HG03457 (cell line): Measurements from ENCODE around the gene MAD1L1.

Experiments used
- ATAC-seq: cut with Tn5 transposase; IDR thresholded peaks from one replicate; pipeline ENCODE4 v1.9.1; 2021; ENCODE audit warnings: moderate number of reproducible peaks; ENCODE audit not compliant: unreplicated experiment

The MAD1L1 gene

DNA sequence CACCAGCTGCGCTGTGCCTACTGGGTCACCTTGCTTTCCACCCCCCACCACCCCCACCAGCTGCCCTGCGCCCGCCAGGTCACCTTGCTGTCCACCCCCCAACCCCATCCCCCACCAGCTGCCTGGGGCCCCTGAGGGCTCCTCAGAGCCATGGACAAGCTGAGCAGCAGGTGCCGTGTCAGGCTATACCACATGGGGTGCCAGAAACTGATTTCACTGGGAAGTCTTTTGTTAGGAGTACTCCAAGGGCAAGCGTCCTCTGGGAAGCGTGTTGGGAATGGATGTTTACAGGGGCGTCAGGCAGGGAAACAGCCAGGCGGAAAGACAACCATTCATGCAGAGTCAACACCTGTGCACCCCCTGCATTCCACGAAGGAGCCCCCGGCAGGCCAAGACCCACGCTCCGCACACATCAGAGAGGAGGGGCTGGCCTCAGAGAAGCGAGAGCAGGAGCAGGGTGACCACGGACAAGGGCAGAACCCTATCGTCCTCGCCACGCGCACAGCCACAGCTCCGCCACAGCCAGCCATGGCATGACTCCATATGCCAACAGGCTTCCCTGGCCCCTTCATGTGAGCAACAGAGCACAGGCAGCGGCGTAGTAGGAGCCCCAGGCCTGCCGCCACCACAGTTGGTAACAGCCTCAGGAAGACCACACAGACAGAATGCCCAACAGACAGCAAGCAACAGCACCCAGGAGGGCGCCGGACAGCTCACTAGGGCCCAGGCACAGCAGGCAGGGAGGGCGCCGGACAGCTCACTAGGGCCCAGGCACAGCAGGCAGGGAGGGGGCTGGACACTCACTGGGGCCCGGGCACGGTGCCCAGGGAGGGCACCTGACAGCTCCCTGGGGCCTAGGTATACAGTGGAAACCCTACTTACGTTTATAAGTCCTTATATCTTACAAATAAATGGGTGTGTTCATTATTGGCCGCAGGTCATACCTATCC lies 180.8 kb downstream of the MAD1L1 start:
- ATAC-seq: no peak

DNA sequence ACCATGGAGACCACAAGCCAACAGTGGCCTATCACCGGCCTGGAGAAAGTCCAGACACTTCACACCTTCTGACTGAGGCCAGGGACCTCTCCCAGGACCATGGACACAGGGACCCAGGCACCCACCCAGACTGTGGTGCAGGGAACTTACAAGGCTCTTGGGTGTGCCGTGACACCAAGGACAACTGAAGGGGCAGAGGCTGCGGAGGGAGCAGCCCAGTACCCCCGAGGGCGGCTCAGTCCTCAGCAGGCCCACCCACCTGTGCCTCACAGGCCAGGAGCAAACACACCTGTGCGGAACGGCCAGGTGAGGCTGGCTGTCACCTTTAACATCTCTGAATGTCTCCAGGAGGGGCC lies 182.3 kb downstream of the MAD1L1 start:
- no peak for ATAC-seq

DNA sequence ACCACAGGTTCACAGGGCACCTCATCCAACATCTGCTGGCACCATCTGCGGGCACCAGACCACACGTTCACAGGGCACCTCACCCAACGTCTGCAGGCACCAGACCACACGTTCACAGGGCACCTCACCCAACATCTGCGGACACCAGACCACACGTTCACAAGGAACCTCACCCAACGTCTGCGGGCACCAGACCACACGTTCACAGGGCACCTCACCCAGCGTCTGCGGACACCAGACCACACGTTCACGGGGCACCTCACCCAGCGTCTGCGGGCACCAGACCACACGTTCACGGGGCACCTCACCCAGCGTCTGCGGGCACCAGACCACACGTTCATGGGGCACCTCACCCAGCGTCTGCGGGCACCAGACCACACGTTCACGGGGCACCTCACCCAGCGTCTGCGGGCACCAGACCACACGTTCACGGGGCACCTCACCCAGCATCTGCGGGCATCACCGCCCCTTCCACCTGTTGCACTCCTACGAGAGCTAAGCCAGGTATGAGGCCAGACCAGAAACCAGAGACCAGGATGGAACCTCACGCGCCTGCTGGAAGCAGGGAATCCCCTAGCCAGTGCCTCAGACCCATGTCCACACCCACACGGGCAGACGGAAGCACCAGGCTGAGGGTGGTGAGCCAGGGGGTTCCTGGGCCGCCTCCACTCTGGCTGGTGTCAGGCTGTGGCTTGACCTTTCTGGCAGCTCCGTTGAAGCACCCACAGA lies 182.8 kb downstream of the MAD1L1 start:
- no peak for ATAC-seq

DNA sequence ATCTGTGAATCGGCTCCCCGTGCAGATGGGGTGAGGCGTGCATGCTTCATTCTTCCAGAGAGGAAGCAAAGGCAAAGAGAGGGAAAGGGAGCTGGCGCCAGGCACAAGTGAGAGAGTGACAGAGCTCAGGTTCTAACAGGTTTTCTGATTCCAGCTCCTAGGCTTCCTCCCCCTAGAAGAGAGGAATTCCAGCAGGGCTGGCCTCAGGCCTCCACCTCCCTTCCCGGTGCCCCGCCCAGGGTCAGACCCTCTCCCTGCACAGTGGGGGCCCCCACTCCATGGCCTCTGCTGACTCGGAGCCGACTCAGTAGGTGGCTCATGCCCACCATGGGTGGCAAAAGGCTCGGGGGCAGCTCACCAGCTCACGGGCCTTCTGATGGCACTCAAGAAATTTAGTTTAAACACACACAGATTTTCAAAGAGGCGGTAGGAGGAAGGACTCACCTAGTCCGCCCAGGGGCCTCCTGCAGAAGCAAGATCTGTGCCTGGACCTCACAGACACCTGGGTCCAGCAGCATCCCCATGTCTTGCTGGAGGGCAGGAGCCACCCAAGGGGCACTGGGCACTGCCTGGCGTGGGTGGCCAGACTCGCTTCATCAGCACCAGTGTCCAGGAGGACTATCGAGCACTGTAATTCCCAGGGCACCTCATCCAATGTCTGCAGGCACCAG lies 183.5 kb downstream of the MAD1L1 start:
- no peak for ATAC-seq

DNA sequence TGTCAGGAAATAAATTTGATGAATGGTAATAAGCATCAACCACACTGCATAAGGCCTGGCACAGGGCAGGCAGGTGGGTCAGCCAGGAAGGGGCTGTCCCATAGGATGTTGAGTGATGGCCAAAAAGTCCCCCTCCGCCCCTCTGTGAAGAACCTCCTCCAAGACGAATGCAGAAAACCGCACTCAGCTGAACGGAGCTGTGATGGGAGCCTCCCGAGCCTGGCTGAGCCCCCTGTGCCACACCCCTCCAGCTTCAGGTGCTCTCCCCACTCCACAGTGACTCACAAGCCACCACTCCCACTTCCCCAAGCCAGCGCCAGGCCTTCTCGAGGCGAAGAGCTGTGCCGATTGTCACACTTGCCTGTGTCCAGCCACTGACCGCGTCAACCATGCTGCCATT lies 184.2 kb downstream of the MAD1L1 start:
- no peak for ATAC-seq

DNA sequence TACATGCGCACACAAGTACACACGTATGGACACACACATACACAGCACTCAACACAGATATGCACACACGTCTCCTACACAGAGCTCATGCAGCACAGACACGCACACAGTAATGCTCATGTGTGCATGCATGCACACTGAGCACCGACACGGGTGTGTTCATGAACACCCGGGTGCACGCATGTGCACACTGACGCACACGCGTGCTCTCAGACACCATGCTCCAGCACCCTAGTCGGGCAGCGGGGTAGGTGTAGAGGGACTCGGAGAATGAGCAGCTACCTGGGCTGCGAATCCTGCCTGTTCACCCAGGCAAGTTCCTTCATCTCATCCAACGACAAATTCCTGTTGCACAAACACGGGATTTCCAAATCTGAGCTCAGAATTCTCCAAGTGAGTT lies 184.7 kb downstream of the MAD1L1 start:
- ATAC-seq: no peak

DNA sequence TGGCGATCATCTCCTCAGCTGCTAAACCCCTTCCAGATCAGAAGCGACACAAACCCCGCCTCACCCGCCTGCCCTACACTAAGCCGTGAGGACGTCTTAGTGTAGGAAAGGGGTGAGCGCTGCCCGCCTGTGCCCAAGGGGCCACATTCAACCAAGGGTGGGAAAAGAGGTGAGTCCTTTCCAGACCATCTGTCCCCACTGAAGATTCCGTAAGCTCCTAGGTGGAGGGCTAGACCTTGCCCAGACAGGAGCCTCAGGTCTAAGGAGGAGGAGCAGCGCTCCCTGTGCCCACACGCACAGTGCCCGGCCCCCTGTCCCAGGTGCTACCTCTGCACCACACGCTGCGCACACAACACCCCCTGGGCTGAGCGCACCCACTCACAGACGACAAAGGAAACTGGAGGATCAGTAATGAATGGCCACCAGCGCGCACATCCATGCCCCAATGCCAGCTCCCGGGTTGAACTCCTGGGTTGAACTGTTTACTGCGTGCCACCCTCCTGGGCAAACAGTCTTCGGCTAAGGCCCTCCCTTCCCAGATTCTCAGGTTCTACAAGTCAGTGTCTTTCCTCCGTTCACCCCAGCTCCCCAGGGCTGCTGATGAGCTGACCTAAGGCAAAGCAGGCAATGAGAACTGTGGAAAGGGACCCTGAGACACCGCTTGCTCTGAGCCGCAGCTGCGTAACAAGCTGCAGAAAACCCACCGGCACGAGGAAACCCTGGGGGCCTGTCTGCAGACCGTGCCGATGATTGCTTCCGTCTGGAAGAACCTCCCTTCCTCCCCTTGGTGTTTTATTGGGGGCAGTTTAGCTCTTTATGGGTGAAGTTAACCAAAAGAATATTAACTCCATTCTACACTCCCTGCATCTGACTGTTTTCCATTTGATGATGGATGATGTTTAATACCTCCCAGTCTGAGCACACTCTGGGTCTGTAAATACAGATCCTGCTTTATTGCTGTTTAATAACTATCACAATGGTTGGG lies 185.9 kb downstream of the MAD1L1 start:
- no peak for ATAC-seq

DNA sequence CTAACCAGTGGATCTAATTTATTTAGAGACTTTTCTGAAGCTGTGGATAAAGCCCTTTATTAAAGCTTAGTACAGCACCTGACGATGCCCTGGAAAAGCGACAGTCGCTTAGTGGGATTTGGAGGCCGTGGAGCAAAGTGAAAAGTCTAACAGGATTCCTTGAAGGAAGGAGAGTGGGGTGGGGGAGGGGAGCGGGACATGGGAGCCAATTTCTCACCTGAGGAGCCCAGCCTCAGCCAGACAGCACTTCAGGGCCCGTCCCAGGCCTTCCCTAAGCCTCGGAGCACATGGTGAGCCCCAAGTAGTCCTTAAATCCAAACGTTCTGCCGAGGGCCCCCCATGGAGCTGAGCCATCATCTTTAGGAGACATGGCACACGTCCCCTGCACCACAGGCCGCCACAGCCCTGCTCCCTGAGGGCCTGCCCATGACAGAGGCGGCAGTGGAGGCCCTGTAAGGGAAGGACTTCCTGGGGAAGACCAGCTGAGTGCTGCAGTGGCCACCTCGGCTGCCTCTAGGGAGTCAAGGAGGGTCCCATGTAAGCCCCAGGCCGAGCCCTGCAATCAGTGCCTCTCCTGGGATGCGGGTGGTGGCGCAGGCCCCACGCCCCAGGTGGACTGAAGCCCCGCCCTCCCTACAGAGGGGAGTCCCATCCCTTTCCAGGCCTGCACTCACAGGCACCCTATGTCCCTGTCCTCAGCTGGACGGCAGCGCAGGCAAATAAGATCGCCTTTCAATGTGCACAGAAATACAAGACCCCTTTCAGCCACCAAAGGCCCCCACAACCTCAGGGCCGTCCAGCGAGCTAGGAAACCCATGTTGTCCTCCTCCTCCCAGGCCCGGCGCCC lies 187.0 kb downstream of the MAD1L1 start:
- no peak for ATAC-seq

DNA sequence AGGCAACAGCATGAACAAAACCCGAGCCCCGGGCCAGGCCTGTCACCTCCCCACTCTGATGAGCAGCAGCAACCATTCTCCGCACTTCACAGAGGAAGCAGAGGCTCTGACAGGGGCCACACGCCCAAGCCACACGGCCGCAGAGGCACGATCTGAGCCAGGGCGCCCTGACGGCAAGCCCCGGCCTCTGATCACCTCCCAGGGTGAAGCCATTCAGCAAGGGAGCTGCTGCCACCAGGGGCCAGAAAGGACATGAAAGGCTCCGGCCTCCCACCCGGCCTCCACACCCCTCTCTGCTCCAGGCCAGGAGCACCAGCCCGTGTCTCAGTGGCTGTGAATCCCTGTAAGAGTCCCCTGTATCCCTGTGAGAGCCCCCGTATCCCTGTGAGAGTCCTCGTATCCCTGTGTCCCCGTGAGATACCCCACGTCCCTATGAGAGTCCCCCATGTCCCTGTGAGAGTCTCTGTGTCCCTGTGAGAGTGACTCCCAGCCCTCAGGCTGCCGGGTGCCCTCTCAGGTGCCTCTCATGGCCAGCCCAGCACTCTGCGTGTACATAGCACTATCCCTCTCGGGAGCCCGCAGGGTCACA lies 187.8 kb downstream of the MAD1L1 start:
- ATAC-seq: no peak

DNA sequence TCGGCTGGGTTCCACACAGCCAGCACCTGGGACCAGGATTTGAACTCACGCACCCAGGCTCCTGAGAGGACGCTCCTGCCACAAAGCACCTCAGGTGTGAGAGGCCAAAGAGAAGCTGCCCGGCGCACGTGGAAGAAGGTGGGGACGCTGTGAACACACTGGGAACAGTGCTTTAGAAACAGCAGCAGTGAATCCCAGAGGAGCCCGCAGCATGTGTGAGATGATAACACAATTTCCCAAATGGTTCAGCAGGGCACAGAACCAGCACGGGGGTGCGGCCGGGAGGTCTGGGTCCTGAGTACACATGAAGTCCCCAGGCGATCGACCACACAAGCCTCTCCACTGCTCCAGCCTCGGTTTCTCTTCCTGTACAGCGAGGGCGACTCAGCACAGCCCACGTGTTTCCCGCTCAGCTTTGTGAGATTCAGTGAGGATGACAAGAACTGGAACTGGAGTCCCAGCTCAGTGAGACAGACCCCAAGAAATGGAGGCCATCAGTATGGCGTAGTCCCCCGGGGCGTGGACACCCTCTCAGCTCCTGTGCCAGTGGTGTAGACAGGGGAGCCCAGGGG lies 188.3 kb downstream of the MAD1L1 start:
- ATAC-seq: no peak

DNA sequence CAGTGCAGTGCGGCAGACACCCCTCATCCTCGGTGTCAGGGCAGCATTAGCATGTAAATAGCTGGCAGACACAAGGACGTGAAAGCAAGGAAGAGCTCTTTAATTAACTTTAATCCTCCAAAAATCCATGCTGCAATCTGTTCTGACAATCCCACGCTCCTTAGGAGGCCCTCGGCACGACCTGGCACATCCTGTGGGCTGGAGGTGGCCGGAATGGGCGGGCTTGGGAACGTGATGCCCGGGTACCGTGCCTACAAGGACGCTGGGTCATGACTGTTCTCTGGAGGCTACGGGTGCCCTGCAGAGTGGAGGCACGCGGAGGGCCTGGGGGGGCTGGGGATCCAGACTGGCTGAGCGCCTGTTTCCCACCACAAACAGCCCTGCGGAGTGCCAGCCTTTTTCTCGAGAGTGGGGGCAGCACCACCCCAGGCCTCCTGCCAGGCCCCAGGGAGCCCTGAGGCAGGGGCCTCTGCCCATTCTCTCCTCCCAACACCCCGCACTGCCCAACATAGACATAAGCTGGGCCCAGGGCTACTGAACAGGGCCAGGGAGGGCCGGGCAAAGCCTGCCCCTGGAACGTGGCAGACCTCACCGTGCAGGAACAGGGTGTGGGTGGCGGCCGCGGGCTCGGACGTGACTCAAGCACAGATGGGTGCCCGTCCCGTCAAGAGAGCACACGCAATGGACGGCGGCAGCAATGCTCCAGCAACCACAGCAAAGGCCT lies 189.3 kb downstream of the MAD1L1 start:
- ATAC-seq: no peak

DNA sequence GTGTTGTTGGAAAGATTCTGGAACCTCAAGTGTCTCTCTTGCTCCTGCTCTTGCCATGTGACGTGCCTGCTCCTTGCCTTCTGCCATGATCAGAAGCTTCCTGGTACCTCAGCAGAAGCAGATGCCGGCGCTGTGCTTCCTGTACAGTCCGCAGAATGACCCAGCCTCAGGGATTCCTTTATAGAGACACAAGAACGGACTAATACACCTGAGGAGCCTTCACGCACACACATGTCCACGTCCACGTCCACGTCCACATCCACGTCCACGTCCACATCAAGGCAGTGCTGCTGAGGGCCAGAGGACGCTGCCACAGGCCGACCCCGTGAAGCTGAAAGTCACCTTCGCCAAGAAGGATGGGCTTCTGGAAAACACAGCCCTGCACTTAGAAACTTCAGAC lies 190.1 kb downstream of the MAD1L1 start:
- ATAC-seq: no peak

DNA sequence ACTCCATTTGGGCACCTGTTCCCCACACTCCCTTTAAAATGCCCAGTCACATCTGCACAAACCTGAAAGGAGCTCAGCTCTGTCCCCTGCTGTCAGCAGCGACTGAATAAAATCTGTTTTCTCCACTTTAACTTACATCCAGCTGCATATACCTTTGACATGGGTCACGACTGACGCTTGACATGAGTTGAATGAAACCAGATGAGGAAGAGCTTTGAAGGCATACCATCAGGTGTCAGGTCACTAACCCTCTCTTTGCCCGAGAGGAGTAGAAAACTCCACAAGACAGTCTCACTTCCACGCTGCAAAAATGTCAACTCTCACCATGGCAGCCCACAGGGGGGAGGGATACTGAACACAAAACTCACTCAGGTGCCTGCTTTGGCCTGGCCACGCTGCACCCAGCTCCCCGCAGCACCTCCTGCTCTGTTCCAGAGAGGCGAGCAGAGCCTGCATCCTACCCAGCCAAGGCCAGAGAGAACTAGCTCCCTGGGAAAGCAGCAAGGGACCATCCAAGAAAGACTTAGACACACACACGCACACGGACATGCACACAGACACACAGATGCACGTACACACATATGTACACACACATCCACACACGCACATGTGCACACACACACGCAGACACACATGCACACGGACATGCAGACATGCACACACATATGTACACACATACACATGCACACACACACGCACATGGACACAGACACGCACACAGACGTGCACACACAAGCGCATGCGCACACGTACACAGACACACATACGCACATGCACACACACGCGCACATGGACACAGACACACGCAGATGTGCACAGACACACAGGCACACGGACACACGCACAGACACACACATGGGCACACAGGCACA lies 191.0 kb downstream of the MAD1L1 start:
- no peak for ATAC-seq

DNA sequence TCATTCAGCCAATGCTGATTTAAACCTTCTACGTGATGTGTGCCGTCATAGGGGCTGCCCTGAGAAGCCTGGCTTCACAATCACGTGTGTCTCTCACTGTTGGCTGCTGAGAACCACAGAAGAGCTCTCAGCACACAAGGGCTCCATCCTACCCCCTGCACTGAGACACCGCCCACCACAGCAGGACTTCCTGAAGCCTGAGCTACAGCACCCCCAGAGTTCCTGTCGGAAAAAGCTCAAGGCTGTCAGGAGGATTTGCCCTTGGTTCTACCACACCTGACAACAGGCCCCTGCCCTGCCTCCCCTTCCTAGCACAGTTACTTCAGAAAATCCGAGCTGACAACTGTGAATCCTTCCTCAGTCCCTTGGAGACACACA lies 191.9 kb downstream of the MAD1L1 start:
- ATAC-seq: no peak

DNA sequence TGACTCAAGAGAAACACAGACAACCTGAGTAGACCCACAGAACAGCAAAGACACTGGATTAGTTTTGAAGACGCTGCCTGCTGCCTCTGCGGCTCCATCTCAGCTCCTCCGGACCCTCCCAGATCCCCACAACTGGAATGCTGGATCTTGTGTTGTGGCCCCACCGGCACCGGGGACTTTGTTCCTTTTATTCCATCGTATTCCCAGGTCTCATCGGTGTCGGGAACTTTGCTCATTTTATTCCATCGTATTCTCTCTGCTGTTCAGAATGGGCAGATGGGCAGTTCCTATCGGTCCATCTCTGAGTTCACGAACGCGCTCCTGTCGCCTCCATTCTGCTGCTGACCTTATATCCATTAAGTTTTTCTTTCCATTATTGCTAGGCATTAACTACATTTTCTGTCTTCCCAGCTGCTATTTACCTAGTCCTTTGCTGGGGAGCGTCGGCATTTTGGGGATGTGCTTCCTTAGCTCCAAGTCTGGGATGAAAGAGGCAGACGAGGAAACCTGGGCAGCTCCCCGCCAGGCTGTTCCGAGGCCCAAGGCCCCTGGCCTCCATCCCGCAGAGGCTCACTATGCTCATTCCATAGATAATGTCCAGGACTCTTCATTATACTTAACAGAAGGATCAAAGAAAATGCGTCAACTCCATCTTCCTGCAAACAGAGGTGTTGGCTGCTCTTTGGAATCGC lies 192.4 kb downstream of the MAD1L1 start:
- no peak for ATAC-seq

DNA sequence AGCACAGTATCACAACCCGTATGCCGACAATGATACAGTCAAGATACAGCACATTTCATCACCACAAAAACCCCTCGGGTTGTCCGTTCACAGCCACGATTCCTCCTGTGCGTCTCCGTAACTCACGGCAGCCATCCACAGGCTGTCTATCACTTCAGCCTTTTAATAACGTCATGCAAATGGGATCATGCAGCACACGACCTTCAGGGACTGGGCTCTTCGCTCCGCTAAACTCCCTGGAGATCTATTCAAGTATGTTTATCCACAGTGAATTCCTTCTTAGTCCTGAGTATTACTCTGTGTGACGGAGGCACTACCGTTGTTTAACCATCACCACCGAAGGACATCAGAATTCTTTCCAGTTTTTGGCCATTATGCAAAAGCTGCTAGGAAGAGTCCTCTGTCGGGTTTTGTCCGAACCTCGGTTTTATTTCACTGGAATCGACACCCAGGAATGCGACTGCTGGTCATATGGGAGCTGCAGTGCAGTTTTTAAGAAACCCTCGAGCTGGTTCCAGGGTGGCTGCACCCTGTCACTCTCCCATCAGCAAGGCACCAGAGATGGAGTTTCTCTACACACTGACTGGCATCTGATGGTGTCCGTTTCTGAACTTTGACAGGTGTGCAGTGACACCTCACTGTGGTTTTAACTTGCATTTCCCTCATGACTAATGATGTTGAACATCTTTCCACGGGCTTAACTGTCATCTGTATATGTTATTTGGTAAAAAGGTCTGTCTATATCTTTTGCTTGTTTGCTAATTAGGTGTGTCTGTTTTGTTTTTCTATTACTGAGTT lies 193.6 kb downstream of the MAD1L1 start:
- ATAC-seq: no peak
